GM19438 (cell line): ENCODE measurements around the gene TMEM184B.
A peak's percentile ranks its signal among the peaks of the same experiment; 100 is the strongest.

ENCODE experiments used
- ATAC-seq: cut with Tn5 transposase; IDR thresholded peaks from one replicate; pipeline ENCODE4 v1.9.1; 2021; ENCODE audit warnings: low read depth; ENCODE audit not compliant: unreplicated experiment

Gene TMEM184B

GRCh38 chr22:38211556-38211955 lies 61.3 kb downstream of the TMEM184B start:
- ATAC-seq = no peak

DNA sequence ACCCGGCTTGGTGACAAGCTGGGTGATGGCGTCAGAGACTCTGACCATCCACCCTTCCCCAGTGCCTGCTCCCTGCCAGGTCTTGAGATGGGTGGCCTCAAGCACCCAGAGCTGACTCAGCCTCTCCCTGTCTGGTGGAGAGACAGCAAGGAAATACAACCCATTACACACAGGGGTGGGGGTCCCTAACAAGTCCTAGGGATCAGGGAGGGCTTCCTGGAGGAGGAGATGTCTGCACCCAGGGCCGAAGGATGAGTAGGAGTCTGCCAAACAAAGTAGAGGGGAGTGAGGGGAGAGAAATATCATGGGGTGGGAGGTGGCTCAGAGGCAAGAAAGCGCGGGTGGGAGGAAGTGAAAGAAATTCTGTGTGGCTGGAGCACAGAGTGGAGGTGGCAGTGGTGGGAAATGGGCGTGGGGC lies 64.2 kb downstream of the TMEM184B start:
- ATAC-seq = no peak

GRCh38 chr22:38207898-38208432 lies 64.8 kb downstream of the TMEM184B start:
- ATAC-seq = no peak

DNA sequence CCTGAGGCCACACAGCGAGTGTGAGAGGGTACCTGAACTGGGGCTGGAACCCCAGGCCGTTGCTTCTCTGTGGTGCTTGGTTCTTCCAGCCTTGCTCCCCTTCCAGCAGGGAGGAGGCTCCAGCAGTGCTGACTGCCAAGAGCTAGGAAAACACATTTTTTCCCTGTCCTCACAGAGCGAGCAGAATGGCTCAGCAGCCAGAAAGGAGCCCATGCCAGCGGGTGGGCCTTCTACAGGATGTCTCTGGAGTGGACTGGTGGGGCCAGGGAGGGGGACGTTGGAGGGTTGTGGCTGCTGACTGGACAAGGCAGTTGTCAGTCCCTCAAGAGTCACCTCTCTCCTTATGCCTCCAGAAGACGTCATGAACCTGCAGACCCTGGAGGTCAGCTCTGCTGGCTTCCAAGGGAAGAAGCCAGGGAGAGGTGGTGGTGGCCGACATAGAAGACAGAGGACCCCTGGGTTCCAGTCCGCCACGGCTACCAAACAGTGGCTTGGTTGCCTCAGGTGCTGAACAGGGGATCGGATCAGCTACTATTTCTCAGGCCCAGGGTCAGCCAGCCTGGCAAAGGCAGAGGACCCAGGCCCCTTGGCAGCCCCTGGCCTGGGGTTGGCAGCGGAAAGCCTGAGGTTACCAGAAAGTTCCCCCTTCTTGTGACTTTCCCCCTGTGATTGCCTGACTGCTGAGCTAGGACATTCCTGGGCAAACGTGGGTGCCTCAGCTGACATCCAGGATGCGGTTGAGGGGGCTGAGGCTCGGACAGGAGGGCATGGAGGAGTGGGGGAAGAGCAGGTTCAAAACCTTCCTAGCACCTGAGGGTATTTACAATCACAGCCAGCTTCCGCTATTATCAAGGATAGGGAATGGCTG lies 67.3 kb downstream of the TMEM184B start:
- ATAC-seq = no peak

DNA sequence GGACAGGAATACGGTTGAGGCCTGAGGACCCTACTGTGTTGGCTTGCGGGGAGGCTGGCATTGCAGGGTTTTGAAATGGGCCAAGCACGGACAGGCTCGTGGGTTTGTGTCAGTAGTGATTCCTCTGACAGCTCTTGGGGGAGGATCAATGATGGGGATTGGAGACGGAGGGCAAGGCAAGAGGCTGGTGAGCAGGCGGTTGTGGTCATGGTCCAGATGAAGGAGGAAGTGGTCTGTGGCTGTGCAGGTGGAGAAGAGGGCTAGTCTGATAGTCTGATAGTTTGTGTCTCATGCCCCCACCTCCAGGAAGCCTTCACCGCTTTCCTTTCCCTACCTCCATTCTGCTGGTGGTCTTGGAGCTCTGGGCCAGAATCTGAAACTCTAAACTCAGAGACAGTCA lies 68.0 kb downstream of the TMEM184B start:
- ATAC-seq = no peak

DNA sequence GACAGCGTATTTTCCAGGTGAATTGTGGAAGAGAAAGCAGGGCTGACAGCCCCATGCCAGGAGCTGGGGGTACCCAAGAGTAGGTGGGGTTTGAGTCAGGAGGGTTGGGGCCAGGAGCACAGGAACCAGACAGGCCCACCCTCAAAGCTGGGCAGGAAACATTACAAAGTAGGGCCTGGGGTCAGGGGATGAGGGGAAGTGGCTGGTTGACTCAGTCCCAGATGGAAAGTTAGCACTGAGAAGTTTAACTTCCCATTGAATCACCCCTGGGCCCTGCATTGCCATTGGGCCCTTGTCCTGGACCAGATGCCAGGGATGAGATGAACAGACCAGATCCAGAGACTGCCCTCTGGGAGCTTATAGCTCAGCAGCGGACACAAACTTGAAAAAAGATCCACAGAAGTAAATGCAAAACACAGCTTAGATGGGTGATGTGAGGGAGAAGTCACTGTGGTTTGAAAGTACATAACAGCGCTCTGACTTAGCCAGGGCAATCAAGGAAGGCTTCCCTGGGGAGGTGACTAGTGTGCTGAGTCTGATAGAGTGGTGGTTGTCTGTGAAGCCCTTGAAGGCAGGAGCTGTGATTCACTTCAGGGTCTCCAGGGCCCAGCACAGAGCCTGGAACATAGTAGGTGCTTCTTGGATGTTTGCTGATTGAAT lies 68.8 kb downstream of the TMEM184B start:
- ATAC-seq = no peak

- no peak for ATAC-seq
These were observed 69.6 kb downstream of the TMEM184B start for GRCh38 chr22:38203090-38203810.

DNA sequence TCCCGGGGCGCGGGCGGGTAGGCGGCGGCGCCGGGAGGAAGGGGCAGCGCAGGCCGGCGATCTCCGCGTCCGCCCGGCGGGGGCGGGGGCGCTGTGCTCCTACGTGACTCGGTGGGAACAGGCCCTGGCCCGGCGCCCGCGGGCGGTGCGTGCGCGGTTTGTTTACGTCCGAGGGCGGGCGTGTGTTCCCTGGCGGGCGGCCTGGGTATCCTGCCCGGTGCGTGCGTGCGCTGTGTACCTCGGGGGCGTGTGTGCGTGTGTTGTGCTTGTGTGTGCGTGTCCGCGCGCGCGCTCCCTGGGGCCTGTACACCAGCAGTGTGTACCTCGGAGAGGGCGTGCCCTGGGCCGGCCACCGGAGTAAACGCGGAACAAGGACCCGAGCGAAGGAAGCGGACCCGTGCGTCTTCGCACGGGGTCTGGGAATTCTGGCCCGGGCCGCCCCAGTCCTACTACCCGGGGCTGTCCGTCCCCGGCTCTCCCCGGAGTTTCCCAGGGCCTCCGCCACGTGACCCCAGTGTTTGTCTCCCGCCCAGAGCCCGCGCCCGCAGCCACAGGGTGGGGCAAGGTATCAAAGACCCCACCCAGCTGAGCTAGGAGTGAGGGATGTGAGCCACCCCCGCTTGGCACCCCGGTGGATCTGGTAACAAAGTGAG lies 70.2 kb downstream of the TMEM184B start:
- no peak for ATAC-seq

DNA sequence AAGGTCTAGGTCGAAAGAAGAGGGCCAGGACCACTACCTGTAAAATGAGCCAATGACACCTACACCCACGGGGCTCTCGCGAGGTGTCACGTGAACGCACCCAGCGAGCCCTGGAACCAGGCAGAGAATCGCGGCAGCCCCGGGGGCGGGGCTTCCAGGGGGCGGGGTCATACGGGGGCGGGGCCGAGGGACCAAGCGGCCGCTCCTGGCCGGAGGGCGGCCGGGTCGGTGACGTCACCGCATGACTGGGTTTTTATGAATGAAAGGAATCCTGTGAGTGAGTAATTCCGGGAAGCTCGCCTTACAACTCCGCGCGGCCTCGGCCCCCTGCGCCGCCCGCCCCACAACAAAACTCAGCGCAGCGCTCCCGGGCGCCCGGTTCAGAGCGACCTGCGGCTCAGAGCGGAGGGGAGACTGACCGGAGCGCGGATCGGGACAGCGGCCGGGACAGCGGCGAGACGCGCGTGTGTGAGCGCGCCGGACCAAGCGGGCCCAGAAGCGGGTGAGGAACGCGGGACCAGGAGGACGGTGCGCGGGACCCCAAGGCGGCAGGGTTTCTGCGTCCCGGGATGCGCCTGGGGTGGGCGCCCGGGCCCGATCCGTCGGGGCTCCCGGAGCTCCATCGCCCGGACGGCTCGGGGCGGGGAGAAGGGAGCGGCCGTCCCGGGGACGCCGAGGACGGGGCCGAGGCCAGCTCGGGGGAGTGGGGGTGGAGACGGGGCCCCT lies 70.9 kb downstream of the TMEM184B start, which contains the start of gene MAFF:
Gene MAFF, plus strand, starts transcription at position 284 of the 726 bp plus-strand sequence. CDS start 11,860 bp downstream, outside the sequence.
- ATAC-seq = peak; percentile 44

- ATAC-seq = no peak
These were observed 71.5 kb downstream of the TMEM184B start for GRCh38 chr22:38201371-38201710.

DNA sequence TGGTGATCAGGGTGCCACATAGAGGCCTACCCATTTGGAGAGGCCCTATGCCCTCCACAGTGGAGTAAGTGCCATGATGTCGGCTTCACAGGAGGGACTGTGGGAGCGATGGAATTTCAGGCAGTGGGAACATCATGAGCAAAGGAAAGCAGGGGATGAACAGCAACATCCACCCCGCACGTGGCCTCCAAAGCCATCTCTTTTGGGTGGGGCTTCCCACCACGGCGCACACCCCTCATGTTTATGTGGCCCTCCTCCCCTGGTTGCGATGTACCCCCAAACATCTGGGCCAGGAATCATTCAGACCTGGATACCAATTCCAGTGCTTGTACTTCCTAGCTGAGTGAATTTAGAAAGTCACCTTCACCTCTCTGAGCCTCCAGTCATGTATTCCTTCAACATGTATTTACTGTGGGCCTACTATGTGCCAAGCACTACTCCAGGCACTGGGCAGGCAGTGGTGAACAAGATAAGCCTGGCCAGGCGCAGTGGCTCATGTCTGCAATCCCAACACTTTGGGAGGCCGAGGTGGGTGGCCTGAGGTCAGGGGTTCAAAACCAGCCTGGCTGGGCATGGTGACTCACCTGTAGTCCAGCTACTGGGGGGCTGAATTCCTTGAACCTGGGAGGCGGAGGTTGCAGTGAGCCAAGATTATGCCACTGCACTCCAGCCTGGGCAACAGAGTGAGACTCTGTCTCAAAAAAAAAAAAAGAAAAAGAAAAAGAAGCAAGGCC lies 72.8 kb downstream of the TMEM184B start:
- no peak for ATAC-seq

- no peak for ATAC-seq
These were observed 75.9 kb downstream of the TMEM184B start for GRCh38 chr22:38196791-38197419.

- no peak for ATAC-seq
These were observed 79.2 kb downstream of the TMEM184B start for GRCh38 chr22:38193580-38193979.

DNA sequence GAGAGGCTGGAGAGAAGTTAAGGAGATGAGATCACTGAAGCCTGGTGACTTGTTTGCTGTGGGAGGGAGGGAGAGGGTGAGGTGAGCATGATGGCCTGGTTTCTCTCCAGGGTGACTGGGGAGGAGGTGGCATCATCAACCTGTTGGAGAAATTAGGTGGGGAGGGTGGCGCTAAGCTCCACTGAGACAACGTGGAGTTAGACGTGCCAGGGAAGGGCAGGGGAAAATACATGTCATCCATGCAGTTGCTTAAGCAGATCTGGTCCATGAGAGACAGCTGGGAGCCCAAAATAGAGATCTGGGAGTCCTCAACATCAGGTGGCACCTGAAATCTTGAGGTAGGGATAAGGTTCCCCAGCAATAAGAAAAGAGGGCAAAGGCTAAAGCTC lies 80.3 kb downstream of the TMEM184B start:
- no peak for ATAC-seq

GRCh38 chr22:38191731-38192474 lies 80.9 kb downstream of the TMEM184B start:
- no peak for ATAC-seq

GRCh38 chr22:38191055-38191454 lies 81.8 kb downstream of the TMEM184B start:
- no peak for ATAC-seq

GRCh38 chr22:38190581-38190980 lies 82.2 kb downstream of the TMEM184B start:
- no peak for ATAC-seq

DNA sequence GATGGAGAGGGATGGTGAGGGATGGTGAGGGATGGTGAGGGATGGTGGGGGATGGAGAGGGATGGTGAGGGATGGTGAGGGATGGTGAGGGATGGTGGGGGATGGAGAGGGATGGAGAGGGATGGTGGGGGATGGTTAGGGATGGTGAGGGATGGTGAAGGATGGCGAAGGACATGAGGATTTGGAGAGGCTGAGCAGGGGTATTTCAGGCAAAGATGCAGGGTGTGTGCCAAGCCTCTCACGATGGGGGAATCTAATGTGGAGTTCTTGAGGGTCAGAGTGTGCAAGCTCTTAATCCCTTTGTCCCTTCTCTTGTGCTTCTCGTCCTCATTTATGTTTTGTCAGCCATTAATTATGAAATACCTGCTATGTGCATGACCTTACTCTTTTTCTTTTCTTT lies 83.7 kb downstream of the TMEM184B start:
- ATAC-seq = no peak
